ENCODE measurements around the gene CCDC148. TPM values are rescaled to one million over a fixed set of nuclear protein-coding genes. Genes with fewer than 3 reads are reported as not detected.

CCDC148 gene
- total RNA-seq, 1 donor: 0.72 TPM

DNA sequence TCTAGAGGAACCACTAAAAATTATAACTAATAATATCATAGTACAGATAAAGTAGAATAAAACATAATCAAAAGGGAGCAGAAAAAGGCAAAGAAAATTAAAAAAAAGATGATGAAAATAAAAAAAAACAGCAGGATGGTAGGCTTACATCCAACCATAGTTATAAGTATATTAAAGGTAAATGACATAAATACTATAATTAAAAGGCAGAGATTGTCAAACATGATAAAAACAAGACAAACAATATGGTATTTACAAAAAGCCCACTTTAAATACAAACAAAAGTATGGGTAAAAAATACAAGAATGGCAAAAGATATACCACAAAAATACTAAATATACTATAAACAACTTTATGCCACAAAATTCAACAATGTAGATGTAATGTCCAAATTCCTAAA lies 24.4 kb downstream of the CCDC148 start:
- TF ChIP-seq, protein P1, sequence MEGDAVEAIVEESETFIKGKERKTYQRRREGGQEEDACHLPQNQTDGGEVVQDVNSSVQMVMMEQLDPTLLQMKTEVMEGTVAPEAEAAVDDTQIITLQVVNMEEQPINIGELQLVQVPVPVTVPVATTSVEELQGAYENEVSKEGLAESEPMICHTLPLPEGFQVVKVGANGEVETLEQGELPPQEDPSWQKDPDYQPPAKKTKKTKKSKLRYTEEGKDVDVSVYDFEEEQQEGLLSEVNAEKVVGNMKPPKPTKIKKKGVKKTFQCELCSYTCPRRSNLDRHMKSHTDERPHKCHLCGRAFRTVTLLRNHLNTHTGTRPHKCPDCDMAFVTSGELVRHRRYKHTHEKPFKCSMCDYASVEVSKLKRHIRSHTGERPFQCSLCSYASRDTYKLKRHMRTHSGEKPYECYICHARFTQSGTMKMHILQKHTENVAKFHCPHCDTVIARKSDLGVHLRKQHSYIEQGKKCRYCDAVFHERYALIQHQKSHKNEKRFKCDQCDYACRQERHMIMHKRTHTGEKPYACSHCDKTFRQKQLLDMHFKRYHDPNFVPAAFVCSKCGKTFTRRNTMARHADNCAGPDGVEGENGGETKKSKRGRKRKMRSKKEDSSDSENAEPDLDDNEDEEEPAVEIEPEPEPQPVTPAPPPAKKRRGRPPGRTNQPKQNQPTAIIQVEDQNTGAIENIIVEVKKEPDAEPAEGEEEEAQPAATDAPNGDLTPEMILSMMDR (IDR thresholded peaks at IDR 0.05; ENCODE audit: insufficient read depth, low read length): no peak
- no peak for DNase-seq (ENCODE audit: low read depth)

GRCh38 chr2:158414538-158414937 lies 42.0 kb downstream of the CCDC148 start:
- TF ChIP-seq, protein P1 (IDR thresholded peaks at IDR 0.05; ENCODE audit: insufficient read depth, low read length): no peak
- no peak overlapping the region for H3K4me3 ChIP-seq (ENCODE audit: low read depth, low read length)
- DNase-seq (ENCODE audit: low read depth): peak; percentile 65

More for the DNA sequence above, 24.4 kb downstream of the CCDC148 start:
- H3K4me3 ChIP-seq (ENCODE audit: low read depth, low read length): no peak overlapping the region

GRCh38 chr2:158413581-158413980 lies 43.0 kb downstream of the CCDC148 start:
- TF ChIP-seq, protein P1 (IDR thresholded peaks at IDR 0.05; ENCODE audit: insufficient read depth, low read length): no peak
- peak; percentile 52 for DNase-seq (ENCODE audit: low read depth)
- no peak overlapping the region for H3K4me3 ChIP-seq (ENCODE audit: low read depth, low read length)

DNA sequence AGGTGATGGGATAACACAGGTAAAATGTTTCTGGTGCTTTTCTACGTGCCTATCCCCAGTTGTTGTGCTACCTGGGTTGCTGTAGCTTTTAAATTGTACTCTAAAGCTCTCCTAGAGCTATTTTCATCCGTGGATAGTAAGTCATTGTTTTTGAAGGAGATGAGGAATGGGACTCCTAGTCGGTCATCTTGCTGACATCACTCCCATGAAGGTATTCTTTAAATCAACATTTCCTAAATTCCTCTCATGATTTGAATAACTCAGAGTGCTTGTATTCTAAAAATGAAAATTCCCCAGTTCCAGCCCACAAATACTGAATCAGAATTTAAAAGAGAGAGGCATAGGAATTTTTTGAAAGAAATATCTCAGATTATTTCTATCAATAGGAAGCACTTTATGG lies 44.3 kb downstream of the CCDC148 start:
- TF ChIP-seq, protein P1 (IDR thresholded peaks at IDR 0.05; ENCODE audit: insufficient read depth, low read length): no peak
- peak; percentile 52 for DNase-seq (ENCODE audit: low read depth)
- H3K4me3 ChIP-seq (ENCODE audit: low read depth, low read length): no peak overlapping the region

DNA sequence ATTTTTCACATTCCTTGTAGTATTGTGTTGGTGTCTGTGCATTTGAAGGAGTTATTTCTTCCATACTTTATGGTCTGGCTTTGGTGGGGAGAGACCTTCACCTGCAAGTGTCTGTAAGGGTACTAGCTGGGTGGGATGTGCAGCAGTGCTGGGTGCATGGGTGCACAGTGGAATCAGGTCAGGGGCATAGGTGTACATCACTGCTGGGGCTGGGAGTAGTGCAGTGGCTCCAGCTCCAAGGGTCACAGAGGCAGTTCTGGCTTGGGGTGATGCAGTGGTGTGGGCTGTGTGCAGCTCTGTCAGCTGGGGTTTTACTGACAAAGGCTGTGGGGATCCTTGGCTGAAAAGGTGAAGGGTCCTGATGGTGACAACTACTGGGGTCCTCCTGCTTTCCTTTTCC lies 44.8 kb downstream of the CCDC148 start:
- no peak overlapping the region for H3K4me3 ChIP-seq (ENCODE audit: low read depth, low read length)
- no peak for DNase-seq (ENCODE audit: low read depth)
- TF ChIP-seq, protein P1 (IDR thresholded peaks at IDR 0.05; ENCODE audit: insufficient read depth, low read length): no peak

- no peak overlapping the region for H3K4me3 ChIP-seq (ENCODE audit: low read depth, low read length)
- DNase-seq (ENCODE audit: low read depth): no peak
- TF ChIP-seq, protein P1 (IDR thresholded peaks at IDR 0.05; ENCODE audit: insufficient read depth, low read length): no peak
Measured at GRCh38 chr2:158410132-158410531, 46.4 kb downstream of the CCDC148 start.

DNA sequence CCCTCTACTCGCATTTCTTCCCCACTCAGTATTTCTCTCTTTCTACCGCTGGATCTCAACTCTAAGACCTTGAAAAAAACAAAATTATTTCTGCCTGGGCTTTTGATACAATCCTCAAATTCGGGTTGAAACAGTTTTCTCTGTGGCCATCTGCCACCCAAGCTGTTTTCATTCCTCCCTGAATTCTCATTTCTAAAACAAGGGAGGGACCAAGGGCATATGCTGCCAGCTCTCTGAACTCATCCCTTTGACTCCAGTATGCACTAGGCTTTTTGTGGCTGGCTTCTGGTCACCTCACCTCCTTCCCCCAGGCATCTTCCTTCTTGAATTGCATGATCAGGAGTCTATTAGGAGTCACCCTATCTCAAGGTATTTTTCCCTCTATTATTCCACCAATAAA lies 49.5 kb downstream of the CCDC148 start:
- TF ChIP-seq, protein P1 (IDR thresholded peaks at IDR 0.05; ENCODE audit: insufficient read depth, low read length): no peak
- DNase-seq (ENCODE audit: low read depth): no peak

More for the DNA sequence above, 49.5 kb downstream of the CCDC148 start:
- no peak overlapping the region for H3K4me3 ChIP-seq (ENCODE audit: low read depth, low read length)

All from fibroblast of the aortic adventitia (primary cell).